Kidney (tissue), 14 donors: ENCODE measurements around the gene EFCAB11. TPM values are rescaled to one million over a fixed set of nuclear protein-coding genes. Genes with fewer than 3 reads are reported as not detected.

Experiments
- DNase-seq, 5 donors: peaks; one replicate each; pipeline ENCODE4 v3.0.0-alpha.2; 2013 to 2020
- FAIRE-seq: peaks from 2 replicates; lab custom pipeline; 2012; peaks lifted over from hg19 to GRCh38; lab: Jason Lieb, UNC
- H3K27ac ChIP-seq, 2 donors: one replicate each; pipeline ENCODE4 v1.7.0; 2013; ENCODE audit warnings: low read depth in 2 of 2, low read length in 2 of 2, inconsistent platforms in 1 of 2
- H3K27me3 ChIP-seq: one replicate; pipeline ENCODE4 v1.7.1; 2013; ENCODE audit warnings: low read length, inconsistent platforms; ENCODE audit not compliant: control insufficient read depth, insufficient read depth
- H3K36me3 ChIP-seq, 3 donors: one replicate each; pipeline versions ENCODE4 v1.7.0 to v1.7.1; 2013; ENCODE audit warnings: low read length in 3 of 3, control low read depth in 1 of 3, inconsistent platforms in 1 of 3; ENCODE audit not compliant: insufficient read depth in 3 of 3, control insufficient read depth in 2 of 3
- H3K4me1 ChIP-seq, 3 donors: one replicate each; pipeline versions ENCODE4 v1.7.0 to v1.7.1; 2013; ENCODE audit warnings: low read length in 3 of 3, inconsistent platforms in 1 of 3, low read depth in 1 of 3; ENCODE audit not compliant: control insufficient read depth in 2 of 3, insufficient read depth in 2 of 3
- H3K4me3 ChIP-seq, 3 donors: one replicate each; pipeline versions ENCODE4 v1.7.0 to v1.8.1; 2013; ENCODE audit warnings: low read length in 3 of 3, control low read depth in 1 of 3, inconsistent platforms in 1 of 3
- H3K9ac ChIP-seq, 3 donors: one replicate each; pipeline versions ENCODE4 v1.7.0 to v1.7.1; 2013; ENCODE audit warnings: low read length in 3 of 3, control low read depth in 1 of 3, inconsistent platforms in 1 of 3
- H3K9me3 ChIP-seq, 3 donors: one replicate each; pipeline versions ENCODE4 v1.7.0 to v1.7.1; 2013; ENCODE audit warnings: low read length in 3 of 3, control low read depth in 1 of 3, inconsistent platforms in 1 of 3; ENCODE audit not compliant: control insufficient read depth in 2 of 3, insufficient read depth in 1 of 3
- intact Hi-C: fragments of 100-400 bp; cut with DNase I; formaldehyde crosslinking; loops from one replicate; pipeline ENCODE4 v1.11.1; 2022
- polyA plus RNA-seq: library from polyadenylated mRNA; stranded (reverse); fragments of 350-450 nt; fragmentation: Illumina TruSeq; extraction: RNeasy Lipid Tissue Mini Kit (QIAGEN cat#74804); gene quantifications from one replicate; pipeline ENCODE4 v1.2.3, GENCODE V29; 2014; ENCODE audit warnings: low read depth, low replicate concordance; ENCODE audit not compliant: insufficient read depth
- total RNA-seq: library from RNA; stranded (reverse); fragmentation: NEBNext Ultra II Directional; extraction: Animal tissue kit (Norgen Biotek cat#: 25700); gene quantifications from one replicate; pipeline ENCODE4 v1.2.1, GENCODE V29; 2021
- TF ChIP-seq, protein P1 (sequence below): IDR thresholded peaks from 3 replicates; pipeline ENCODE4 v1.5.1; 2012; ENCODE audit warnings: mild to moderate bottlenecking, moderate library complexity, borderline replicate concordance; ENCODE audit not compliant: insufficient read depth; ENCODE audit errors: extremely low read depth
- donor health status: control.
- donor health status: control.
- donor health status: control.
- donor health status: control.
- donor health status: control.
- donor health status: DM: yes; HTN: yes; CAD: no.
- donor health status: Normal renal cell carcinoma (clear cell type).

EFCAB11 gene
- total and polyA plus RNA-seq, 2 donors from 2014 or later = 8.4 to 8.9 TPM

DNA sequence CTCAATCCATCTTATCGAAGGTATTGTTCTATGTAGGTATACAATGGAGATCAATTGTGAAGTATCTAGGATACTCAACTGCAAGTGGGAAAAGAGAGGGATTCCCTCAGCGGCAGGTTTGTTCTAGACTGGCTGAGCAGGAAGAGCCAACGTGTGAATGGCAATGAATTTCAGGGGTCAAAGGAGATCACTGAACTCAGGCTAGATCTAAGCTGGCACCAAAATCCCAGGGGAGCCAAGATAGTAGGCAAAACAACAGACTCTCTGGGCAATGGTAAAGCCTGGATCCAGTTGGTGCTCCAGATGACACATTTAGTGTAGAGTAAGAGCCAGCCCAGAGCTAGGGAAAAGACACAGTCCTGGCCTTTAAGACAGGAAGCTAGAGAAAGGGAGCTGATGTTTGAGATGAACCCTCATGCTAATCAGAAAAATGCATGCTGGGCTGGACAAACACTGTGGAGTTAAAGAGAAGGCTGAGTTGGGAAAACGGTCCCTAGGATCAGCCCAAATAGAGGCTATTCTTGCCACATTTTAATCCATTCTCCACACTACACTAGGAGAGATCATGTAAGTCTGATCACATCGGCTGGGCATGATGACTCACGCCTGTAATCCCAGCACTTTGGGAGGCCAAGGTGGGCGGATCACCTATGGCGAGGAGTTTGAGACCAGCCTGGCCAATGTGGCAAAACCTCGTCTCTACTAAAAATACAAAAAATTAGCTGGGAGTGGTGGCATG, 45.6 kb downstream of the EFCAB11 start:
- TF ChIP-seq, protein P1, sequence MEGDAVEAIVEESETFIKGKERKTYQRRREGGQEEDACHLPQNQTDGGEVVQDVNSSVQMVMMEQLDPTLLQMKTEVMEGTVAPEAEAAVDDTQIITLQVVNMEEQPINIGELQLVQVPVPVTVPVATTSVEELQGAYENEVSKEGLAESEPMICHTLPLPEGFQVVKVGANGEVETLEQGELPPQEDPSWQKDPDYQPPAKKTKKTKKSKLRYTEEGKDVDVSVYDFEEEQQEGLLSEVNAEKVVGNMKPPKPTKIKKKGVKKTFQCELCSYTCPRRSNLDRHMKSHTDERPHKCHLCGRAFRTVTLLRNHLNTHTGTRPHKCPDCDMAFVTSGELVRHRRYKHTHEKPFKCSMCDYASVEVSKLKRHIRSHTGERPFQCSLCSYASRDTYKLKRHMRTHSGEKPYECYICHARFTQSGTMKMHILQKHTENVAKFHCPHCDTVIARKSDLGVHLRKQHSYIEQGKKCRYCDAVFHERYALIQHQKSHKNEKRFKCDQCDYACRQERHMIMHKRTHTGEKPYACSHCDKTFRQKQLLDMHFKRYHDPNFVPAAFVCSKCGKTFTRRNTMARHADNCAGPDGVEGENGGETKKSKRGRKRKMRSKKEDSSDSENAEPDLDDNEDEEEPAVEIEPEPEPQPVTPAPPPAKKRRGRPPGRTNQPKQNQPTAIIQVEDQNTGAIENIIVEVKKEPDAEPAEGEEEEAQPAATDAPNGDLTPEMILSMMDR = no peak
- FAIRE-seq = no peak
- intact Hi-C loops = no loop called here
- no peak overlapping the region for H3K27ac ChIP-seq
- no peak for DNase-seq
- H3K9me3 ChIP-seq = no peaks in the 10 kb centered on the region
- H3K27me3 ChIP-seq = no peaks in the 10 kb centered on the region
- no peak overlapping the region for H3K4me3 ChIP-seq
- no peak overlapping the region for H3K9ac ChIP-seq
- no peaks in the 10 kb centered on the region for H3K36me3 ChIP-seq
- H3K4me1 ChIP-seq = peaks cover 0 to 12% (median 5%) of the 10 kb centered on the region in 3 donors

DNA sequence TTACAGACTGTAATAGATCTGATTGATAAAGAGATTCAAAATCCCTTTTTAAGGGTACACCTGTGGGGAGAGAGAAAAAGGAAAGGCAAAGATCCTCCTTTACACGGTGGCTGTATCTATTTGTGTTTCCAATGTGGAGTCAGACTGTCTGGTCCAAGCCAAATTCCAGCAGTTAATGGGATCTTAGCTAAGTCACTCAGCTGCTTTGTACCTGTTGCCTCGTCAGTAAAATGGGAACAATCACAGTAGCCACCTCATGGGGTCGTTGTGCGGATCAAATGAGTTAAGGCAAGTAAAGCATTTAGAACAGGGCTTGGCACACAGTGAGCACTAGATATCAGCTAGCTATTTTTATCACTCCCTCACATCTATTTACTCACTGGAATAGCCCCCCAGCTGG, 46.9 kb downstream of the EFCAB11 start:
- TF ChIP-seq, protein P1 = no peak
- H3K9me3 ChIP-seq = no peaks in the 10 kb centered on the region
- no peaks in the 10 kb centered on the region for H3K36me3 ChIP-seq
- H3K4me3 ChIP-seq = no peak overlapping the region
- intact Hi-C loops = no loop called here
- peaks cover 0 to 12% (median 5%) of the 10 kb centered on the region in 3 donors for H3K4me1 ChIP-seq
- DNase-seq (no peak), FAIRE-seq (no peak)
- H3K27me3 ChIP-seq = no peaks in the 10 kb centered on the region
- no peak overlapping the region for H3K9ac ChIP-seq
- no peak overlapping the region for H3K27ac ChIP-seq

- peaks cover 0 to 2% (median 0%) of the 10 kb centered on the region in 3 donors for H3K4me1 ChIP-seq
- no peak overlapping the region for H3K4me3 ChIP-seq
- H3K27ac ChIP-seq = no peak overlapping the region
- FAIRE-seq (no peak), DNase-seq (no peak)
- TF ChIP-seq, protein P1 = no peak
- no peak overlapping the region for H3K9ac ChIP-seq
- H3K9me3 ChIP-seq = no peaks in the 10 kb centered on the region
- H3K36me3 ChIP-seq = no peaks in the 10 kb centered on the region
- intact Hi-C loops = no loop called here
- no peaks in the 10 kb centered on the region for H3K27me3 ChIP-seq
These were observed 48.5 kb downstream of the EFCAB11 start for GRCh38 chr14:89906000-89906399.
